SK-N-MC (cell line): Measurements from ENCODE around the gene CLEC9A.

Experiments
- EZH2 ChIP-seq: fragments of 200-600 bp; sonication (generic); IDR thresholded peaks from one replicate; pipeline ENCODE4 v1.6.1; 2017; ENCODE audit warnings: antibody characterized with exemption
- FOXP2 ChIP-seq: optimal IDR thresholded peaks from 2 replicates; pipeline ENCODE3; 2011; ENCODE audit warnings: mild to moderate bottlenecking, moderate library complexity; ENCODE audit not compliant: insufficient read depth; ENCODE audit errors: extremely low read length, control extremely low read depth
- POLR2AphosphoS5 ChIP-seq: IDR thresholded peaks from 2 replicates; pipeline ENCODE4 v1.6.1; 2012; ENCODE audit warnings: mild to moderate bottlenecking, low read depth, low read length, borderline replicate concordance

GRCh38 chr12:10033783-10034545 lies 3.5 kb downstream of the CLEC9A start:
- no peak for TF ChIP-seq POLR2AphosphoS5
- TF ChIP-seq EZH2, result no peak
- TF ChIP-seq FOXP2, result no peak
